DOHH2 (cell line): ENCODE data around the gene KDM1A.

Source experiments
- CTCF ChIP-seq: fragments of 200-600 bp; sonication (generic); IDR thresholded peaks from one replicate; pipeline ENCODE4 v1.5.1; 2014; ENCODE audit warnings: antibody characterized with exemption, mild to moderate bottlenecking, low read depth, low read length; ENCODE audit not compliant: poor library complexity, severe bottlenecking
- EZH2phosphoT487 ChIP-seq: fragments of 200-600 bp; sonication (generic); IDR thresholded peaks from 2 replicates; pipeline ENCODE4 v1.6.1; 2017; ENCODE audit warnings: borderline replicate concordance, mild to moderate bottlenecking, antibody characterized with exemption, low read length, moderate library complexity, mixed read lengths

- TF ChIP-seq EZH2phosphoT487 (no peak), CTCF (no peak)
These were observed 41.0 kb upstream of the KDM1A start for GRCh38 chr1:22978299-22978698.
